HEK293 (cell line): Measurements from ENCODE around the gene EML3.

Experiments
- CTCF ChIP-seq: fragments of 450-650 bp; formaldehyde crosslinking; IDR thresholded peaks from 2 replicates; pipeline ENCODE4 v1.5.1; 2016; ENCODE audit warnings: missing biosample characterization, missing genetic modification characterization
- KLF17 ChIP-seq: fragments of 450-650 bp; formaldehyde crosslinking; IDR thresholded peaks from 2 replicates; pipeline ENCODE4 v1.5.1; 2016; ENCODE audit warnings: missing biosample characterization, missing genetic modification characterization
- PRDM1 ChIP-seq: fragments of 450-650 bp; formaldehyde crosslinking; IDR thresholded peaks from 2 replicates; pipeline ENCODE4; 2016; ENCODE audit warnings: missing biosample characterization, missing genetic modification characterization
- REST ChIP-seq: fragments of 450-650 bp; formaldehyde crosslinking; IDR thresholded peaks from 2 replicates; pipeline ENCODE4 v1.5.1; 2016; ENCODE audit warnings: missing biosample characterization, missing genetic modification characterization
- SETDB1 ChIP-seq: IDR thresholded peaks from one replicate; pipeline ENCODE4 v1.6.1; 2017; ENCODE audit warnings: mild to moderate bottlenecking, low read length, moderate library complexity, mixed read lengths; ENCODE audit not compliant: insufficient read length
- ZBTB1 ChIP-seq: fragments of 450-650 bp; formaldehyde crosslinking; IDR thresholded peaks from 2 replicates; pipeline ENCODE4 v1.5.1; 2016; ENCODE audit warnings: missing biosample characterization, missing genetic modification characterization
- ZBTB49 ChIP-seq: fragments of 450-650 bp; formaldehyde crosslinking; IDR thresholded peaks from 2 replicates; pipeline ENCODE4 v1.5.1; 2016; ENCODE audit warnings: missing biosample characterization, missing genetic modification characterization, low read depth
- ZEB2 ChIP-seq: fragments of 450-650 bp; formaldehyde crosslinking; IDR thresholded peaks from 2 replicates; pipeline ENCODE4 v1.5.1; 2016; ENCODE audit warnings: missing biosample characterization, missing genetic modification characterization
- ZNF169 ChIP-seq: fragments of 450-650 bp; formaldehyde crosslinking; IDR thresholded peaks from 2 replicates; pipeline ENCODE4 v1.5.1; 2016; ENCODE audit warnings: missing biosample characterization, missing genetic modification characterization
- ZNF324 ChIP-seq: fragments of 450-650 bp; formaldehyde crosslinking; IDR thresholded peaks from 2 replicates; pipeline ENCODE4 v1.5.1; 2016; ENCODE audit warnings: missing biosample characterization, missing genetic modification characterization
- ZNF423 ChIP-seq: fragments of 450-650 bp; formaldehyde crosslinking; IDR thresholded peaks from 2 replicates; pipeline ENCODE4 v1.5.1; 2016; ENCODE audit warnings: missing biosample characterization, missing genetic modification characterization
- ZSCAN18 ChIP-seq: fragments of 450-650 bp; formaldehyde crosslinking; IDR thresholded peaks from 2 replicates; pipeline ENCODE4 v1.5.1; 2016; ENCODE audit warnings: missing biosample characterization, missing genetic modification characterization

- TF ChIP-seq CTCF (tag by site-specific recombination) (no peak), ZBTB49 (no peak), SETDB1 (no peak), ZEB2 (tag by site-specific recombination) (no peak; the same call in 1 of the 2 replicates), KLF17 (tag by site-specific recombination) (no peak), REST (tag by site-specific recombination) (no peak), ZBTB1 (tag by site-specific recombination) (no peak), ZNF423 (tag by site-specific recombination) (no peak; the same call in 1 of the 2 replicates), ZNF324 (no peak), PRDM1 (tag by site-specific recombination) (no peak), ZSCAN18 (tag by site-specific recombination) (no peak), ZNF169 (tag by site-specific recombination) (no peak)
These were observed 11.5 kb downstream of the EML3 start for GRCh38 chr11:62601122-62601371.
